Tibial artery (tissue), 4 donors: ENCODE results near the gene ACOXL.

ENCODE experiments used
- DNase-seq, 2 donors: peaks; one replicate each; pipeline ENCODE4 v3.0.0-alpha.2; 2019
- H3K27ac ChIP-seq, 2 donors: fragments of 200-600 bp; sonication (generic) in 1 of 2; 1 replicate in 1 of 2; 2 replicates in 1 of 2; pipeline ENCODE4 v1.5.1; 2018 to 2019; ENCODE audit warnings: mild to moderate bottlenecking in 1 of 2
- H3K27me3 ChIP-seq, 2 donors: fragments of 200-600 bp; sonication (generic) in 1 of 2; one replicate each; pipeline versions ENCODE4 v1.5.1 to v1.6.0; 2016 to 2019
- H3K36me3 ChIP-seq, 3 donors: fragments of 200-600 bp; sonication (generic) in 2 of 3; one replicate each; pipeline ENCODE4 v1.5.1; 2016 to 2019; ENCODE audit warnings: mild to moderate bottlenecking in 2 of 3
- H3K4me1 ChIP-seq, 4 donors: fragments of 200-600 bp; sonication (generic) in 2 of 4; 1 replicate in 3 of 4; 2 replicates in 1 of 4; pipeline ENCODE4 v1.5.1; 2016 to 2019
- H3K4me3 ChIP-seq, 2 donors: fragments of 200-600 bp; sonication (generic) in 1 of 2; 1 replicate in 1 of 2; 2 replicates in 1 of 2; pipeline ENCODE4 v1.5.1; 2018 to 2019; ENCODE audit warnings: mild to moderate bottlenecking in 2 of 2
- H3K9me3 ChIP-seq, 3 donors: fragments of 200-600 bp; sonication (generic) in 1 of 3; one replicate each; pipeline ENCODE4 v1.5.1; 2016 to 2019
- intact Hi-C: fragments of 100-400 bp; cut with DNase I; formaldehyde crosslinking; loops from one replicate; pipeline ENCODE4 v1.15.0; 2023; ENCODE audit warnings: low total_unique reads
- TF ChIP-seq, protein P1 (sequence below), 2 experiments: fragments of 200-600 bp in 1 of 2; fragments of 450-650 bp in 1 of 2; IDR thresholded peaks; one replicate each; pipeline ENCODE4 v1.5.1; 2017 to 2019; ENCODE audit warnings: antibody characterized with exemption in 2 of 2, mild to moderate bottlenecking in 1 of 2, moderate library complexity in 1 of 2

ACOXL gene

DNA sequence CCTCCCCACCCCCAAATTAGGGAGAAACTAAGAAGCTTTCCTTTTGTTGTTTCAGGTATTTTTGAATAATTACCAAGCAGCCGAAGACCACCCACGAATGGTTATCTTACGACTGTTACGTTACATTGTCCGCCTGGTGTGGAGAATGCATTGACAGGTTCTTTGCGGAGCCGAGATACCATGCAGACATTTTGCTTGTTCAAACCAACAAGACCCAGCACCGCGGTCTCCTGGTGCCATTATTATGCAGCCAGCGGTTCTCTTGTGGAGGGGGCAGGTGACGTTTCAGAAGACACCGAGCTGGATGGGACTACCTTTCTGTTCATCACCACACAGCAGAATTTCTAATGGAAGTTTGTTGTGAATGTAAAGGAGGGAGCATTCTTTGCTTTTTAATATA is 431.7 kb downstream of the ACOXL start:
- H3K4me1 ChIP-seq = peaks cover 0 to 41% (median 34%) of the 10 kb centered on the region in 4 donors

DNA sequence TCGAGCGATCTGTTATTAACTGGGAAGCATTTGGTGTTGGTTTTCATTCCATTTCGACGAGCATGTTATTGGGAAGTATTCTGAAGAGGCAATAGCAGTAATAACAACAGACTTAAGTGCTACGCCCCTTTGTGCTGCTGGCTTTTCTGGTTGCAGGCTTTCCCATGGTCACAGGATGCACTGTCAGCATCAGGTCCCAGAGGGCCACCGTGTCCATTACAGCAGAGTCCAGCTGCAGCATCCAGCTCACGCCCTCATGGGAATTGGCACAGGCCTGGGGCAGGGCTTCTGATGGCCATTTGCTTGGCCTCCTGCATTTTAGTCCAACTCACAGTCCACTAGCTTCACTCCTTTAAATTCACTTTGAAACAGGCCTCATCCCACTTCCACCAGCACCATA is 432.7 kb downstream of the ACOXL start:
- H3K27ac ChIP-seq = no peak overlapping the region
- peaks cover 0 to 39% (median 31%) of the 10 kb centered on the region in 4 donors for H3K4me1 ChIP-seq
- H3K9me3 ChIP-seq = no peaks in the 10 kb centered on the region
- TF ChIP-seq, protein P1, sequence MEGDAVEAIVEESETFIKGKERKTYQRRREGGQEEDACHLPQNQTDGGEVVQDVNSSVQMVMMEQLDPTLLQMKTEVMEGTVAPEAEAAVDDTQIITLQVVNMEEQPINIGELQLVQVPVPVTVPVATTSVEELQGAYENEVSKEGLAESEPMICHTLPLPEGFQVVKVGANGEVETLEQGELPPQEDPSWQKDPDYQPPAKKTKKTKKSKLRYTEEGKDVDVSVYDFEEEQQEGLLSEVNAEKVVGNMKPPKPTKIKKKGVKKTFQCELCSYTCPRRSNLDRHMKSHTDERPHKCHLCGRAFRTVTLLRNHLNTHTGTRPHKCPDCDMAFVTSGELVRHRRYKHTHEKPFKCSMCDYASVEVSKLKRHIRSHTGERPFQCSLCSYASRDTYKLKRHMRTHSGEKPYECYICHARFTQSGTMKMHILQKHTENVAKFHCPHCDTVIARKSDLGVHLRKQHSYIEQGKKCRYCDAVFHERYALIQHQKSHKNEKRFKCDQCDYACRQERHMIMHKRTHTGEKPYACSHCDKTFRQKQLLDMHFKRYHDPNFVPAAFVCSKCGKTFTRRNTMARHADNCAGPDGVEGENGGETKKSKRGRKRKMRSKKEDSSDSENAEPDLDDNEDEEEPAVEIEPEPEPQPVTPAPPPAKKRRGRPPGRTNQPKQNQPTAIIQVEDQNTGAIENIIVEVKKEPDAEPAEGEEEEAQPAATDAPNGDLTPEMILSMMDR (IDR thresholded peaks at IDR 0.05) = no peak
- intact Hi-C loops = no loop called here
- peaks cover 0 to 31% (median 8%) of the 10 kb centered on the region in 3 donors for H3K36me3 ChIP-seq
- DNase-seq = no peak
- H3K4me3 ChIP-seq = no peak overlapping the region
- no peaks in the 10 kb centered on the region for H3K27me3 ChIP-seq

More for the DNA sequence above, 431.7 kb downstream of the ACOXL start:
- TF ChIP-seq, protein P1 (IDR thresholded peaks at IDR 0.05) = no peak
- DNase-seq = no peak
- H3K4me3 ChIP-seq = no peak overlapping the region
- H3K36me3 ChIP-seq = peaks cover 0 to 34% (median 8%) of the 10 kb centered on the region in 3 donors
- H3K27ac ChIP-seq = no peak overlapping the region
- H3K27me3 ChIP-seq = no peaks in the 10 kb centered on the region
- no peaks in the 10 kb centered on the region for H3K9me3 ChIP-seq
- intact Hi-C loops = no loop called here

DNA sequence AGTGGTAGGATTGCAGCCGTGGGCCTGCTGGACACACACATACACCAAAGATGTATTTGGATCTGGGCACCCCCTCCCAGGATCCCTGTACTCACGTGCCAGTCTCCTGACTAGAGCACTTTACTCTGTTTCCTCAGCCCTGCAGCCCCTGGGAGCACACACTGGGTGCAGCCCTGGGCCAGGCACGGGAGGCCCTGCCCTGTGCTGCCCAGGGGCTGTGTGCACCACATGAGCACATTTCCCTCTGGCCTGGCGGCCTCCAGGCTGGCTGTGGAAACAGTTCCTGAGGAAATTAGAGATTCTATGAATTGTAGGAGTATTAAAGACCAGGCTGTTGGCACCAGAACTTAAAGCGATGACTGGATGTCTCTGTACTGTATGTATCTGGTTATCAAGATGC is 433.7 kb downstream of the ACOXL start:
- H3K36me3 ChIP-seq = peaks cover 0 to 31% (median 8%) of the 10 kb centered on the region in 3 donors
- no peak overlapping the region for H3K27ac ChIP-seq
- H3K27me3 ChIP-seq = no peaks in the 10 kb centered on the region
- DNase-seq = no peak
- H3K4me1 ChIP-seq = peaks cover 0 to 29% (median 21%) of the 10 kb centered on the region in 4 donors
- intact Hi-C loops = no loop called here
- H3K9me3 ChIP-seq = no peaks in the 10 kb centered on the region
- H3K4me3 ChIP-seq = no peak overlapping the region
- TF ChIP-seq, protein P1 (IDR thresholded peaks at IDR 0.05) = no peak

DNA sequence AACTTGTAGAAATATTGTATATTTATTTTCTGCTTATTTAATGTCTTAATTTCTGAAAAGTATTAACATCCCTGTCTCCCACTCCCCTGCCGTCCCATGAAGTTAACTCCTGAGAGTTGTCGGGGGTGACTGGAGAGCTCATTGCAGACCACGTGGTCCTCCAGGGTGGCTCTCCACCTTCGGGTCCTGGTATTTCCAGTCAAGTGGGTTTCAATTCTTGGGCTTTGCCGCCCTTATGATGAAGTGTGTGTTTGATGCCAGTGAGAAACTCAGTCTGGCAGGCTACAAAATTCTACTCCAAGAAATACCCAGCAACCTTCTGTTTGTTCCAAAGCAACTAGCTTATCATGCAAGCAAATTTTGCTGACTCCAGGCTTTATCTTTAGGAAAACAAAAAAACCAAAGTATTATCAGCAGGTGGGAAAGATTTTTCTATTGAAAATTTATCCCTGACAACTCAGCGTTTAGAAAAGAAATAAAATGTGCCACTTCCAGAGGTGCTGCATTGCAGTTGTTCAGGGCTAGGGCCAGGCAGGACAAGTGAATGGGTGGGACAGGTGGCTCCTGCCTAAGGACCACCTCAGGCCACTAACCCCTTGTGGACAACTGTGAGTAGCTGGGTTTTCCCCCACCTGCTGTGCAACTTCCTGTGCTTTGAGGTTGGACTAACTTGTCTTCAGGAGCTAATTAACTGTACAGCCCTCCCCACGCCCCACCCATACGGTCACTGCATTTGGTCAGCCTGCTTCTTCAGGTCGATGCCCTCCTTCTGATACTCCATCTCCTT is 434.9 kb downstream of the ACOXL start:
- no peak for DNase-seq
- intact Hi-C loops = no loop called here
- Histone ChIP-seq H3K27me3 (no peaks in the 10 kb centered on the region), H3K36me3 (peaks cover 0 to 31% (median 8%) of the 10 kb centered on the region in 3 donors), H3K27ac (no peak overlapping the region), H3K4me1 (peaks cover 0 to 17% (median 9%) of the 10 kb centered on the region in 4 donors), H3K4me3 (no peak overlapping the region), H3K9me3 (no peaks in the 10 kb centered on the region)
- TF ChIP-seq, protein P1 (IDR thresholded peaks at IDR 0.05) = no peak

DNA sequence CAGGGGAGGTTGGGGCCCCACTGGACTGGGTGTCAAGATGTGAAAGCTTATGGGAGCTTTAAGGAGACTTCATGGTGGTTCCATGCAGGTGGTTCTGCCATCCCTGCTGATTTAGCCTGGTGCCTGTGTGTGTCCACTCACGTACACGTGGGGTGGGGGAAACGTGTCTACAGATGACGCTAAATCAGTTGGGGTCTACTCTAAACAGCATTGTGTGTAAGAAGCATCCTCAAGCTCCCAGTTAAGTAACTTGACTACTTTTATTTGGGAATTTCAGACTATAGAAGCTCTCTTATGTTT is 435.4 kb downstream of the ACOXL start:
- TF ChIP-seq, protein P1 (IDR thresholded peaks at IDR 0.05) = no peak
- Histone ChIP-seq H3K4me1 (peaks cover 0 to 17% (median 9%) of the 10 kb centered on the region in 4 donors), H3K27me3 (no peaks in the 10 kb centered on the region), H3K9me3 (no peaks in the 10 kb centered on the region), H3K4me3 (no peak overlapping the region), H3K36me3 (peaks cover 0 to 31% (median 8%) of the 10 kb centered on the region in 3 donors), H3K27ac (no peak overlapping the region)
- intact Hi-C loops = no loop called here
- no peak for DNase-seq
